ENCODE measurements around the gene UGT1A3.

GRCh38 chr2:233793465-233794127, 64.8 kb downstream of the UGT1A3 start:
- TF ChIP-seq CTCF (IDR thresholded peaks at IDR 0.05), result no peak
- TF ChIP-seq ZFX (IDR thresholded peaks at IDR 0.05; ENCODE audit: borderline replicate concordance), result no peak
